Activated B cell treated with CpG ODN at 0.5 μM for 24 hours (primary cell): ENCODE measurements around the gene MGMT. TPM values are rescaled to one million over a fixed set of nuclear protein-coding genes. Genes with fewer than 3 reads are reported as not detected.

Experiments used
- ATAC-seq: fragments of 200-7000 bp; cut with Tn5 transposase; one replicate; pipeline ENCODE4 v1.10.0; 2021; ENCODE audit warnings: low read depth, mild to moderate bottlenecking, moderate library complexity
- CTCF ChIA-PET: fragments of 350-600 bp; sonication (Branson Sonifier 250); formaldehyde crosslinking; loops from one replicate; lab custom pipeline; 2021; ENCODE audit warnings: antibody characterized with exemption; lab: Charles Lee
- POLR2A ChIA-PET: fragments of 350-600 bp; sonication (Branson Sonifier 250); formaldehyde crosslinking; loops from one replicate; lab custom pipeline; 2021; ENCODE audit warnings: antibody characterized with exemption; lab: Charles Lee
- DNase-seq: peaks from one replicate; pipeline ENCODE4 v3.0.0; 2022
- H3K27ac Mint-ChIP-seq: one replicate; pipeline ENCODE4 v1.8.0; 2020; ENCODE audit warnings: mixed read lengths
- H3K27me3 Mint-ChIP-seq: one replicate; pipeline ENCODE4 v1.8.0; 2021; ENCODE audit warnings: mixed read lengths
- H3K36me3 Mint-ChIP-seq: one replicate; pipeline ENCODE4 v1.8.0; 2021; ENCODE audit warnings: low read depth, mixed read lengths
- H3K4me1 Mint-ChIP-seq: one replicate; pipeline ENCODE4 v1.8.0; 2021; ENCODE audit warnings: mixed read lengths
- H3K4me3 Mint-ChIP-seq: one replicate; pipeline ENCODE4 v1.8.0; 2020; ENCODE audit warnings: mild to moderate bottlenecking, mixed read lengths
- H3K9me3 Mint-ChIP-seq: one replicate; pipeline ENCODE4 v1.8.0; 2020; ENCODE audit warnings: mixed read lengths
- intact Hi-C: fragments of 100-400 bp; cut with micrococcal nuclease; formaldehyde crosslinking; loops from one replicate; pipeline ENCODE4 v1.15.1; 2024
- total RNA-seq: library from RNA; stranded (reverse); gene quantifications from 2 replicates; pipeline ENCODE4 v1.2.3, GENCODE V29; 2022
- TF ChIP-seq, protein P1 (sequence below): fragments of 200-600 bp; IDR thresholded peaks from one replicate; pipeline ENCODE4 v1.8.0; 2022; ENCODE audit warnings: antibody characterized with exemption, mild to moderate bottlenecking

The MGMT gene
- total RNA-seq, 1 donor from 2014 or later, result 25.8 TPM

DNA sequence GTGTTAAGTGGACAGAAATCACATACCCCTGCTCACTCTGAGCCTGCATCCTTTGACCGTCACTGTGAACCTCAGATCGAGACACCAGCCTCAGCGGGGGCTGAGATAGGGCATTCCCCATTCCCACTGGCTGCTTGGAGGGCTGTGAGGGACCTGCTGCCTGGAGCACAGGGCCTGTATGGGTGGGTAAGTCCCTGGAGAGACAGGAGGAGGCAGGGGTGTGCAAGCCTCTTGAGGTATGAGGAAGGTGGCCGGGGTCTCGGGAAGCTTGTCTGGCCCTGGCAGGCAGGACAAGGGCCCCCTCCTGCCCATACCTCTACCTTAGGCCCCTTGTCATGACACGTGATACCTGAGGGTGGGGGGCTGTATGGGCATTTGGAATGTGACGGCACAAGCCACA is 187.4 kb downstream of the MGMT start:
- Mint-ChIP-seq H3K27ac (no peak overlapping the region), H3K36me3 (peaks cover 13% of the 10 kb centered on the region), H3K4me1 (no peaks in the 10 kb centered on the region), H3K4me3 (no peak overlapping the region), H3K9me3 (no peaks in the 10 kb centered on the region), H3K27me3 (no peaks in the 10 kb centered on the region)
- DNase-seq, result no peak
- ChIA-PET POLR2A (interaction anchor here (0.5 kb wide), 1 partner anchor 138 kb away, joined by 8 read pairs; no protein-coding TSS in a partner anchor), CTCF (no interaction called here)
- TF ChIP-seq, protein P1, sequence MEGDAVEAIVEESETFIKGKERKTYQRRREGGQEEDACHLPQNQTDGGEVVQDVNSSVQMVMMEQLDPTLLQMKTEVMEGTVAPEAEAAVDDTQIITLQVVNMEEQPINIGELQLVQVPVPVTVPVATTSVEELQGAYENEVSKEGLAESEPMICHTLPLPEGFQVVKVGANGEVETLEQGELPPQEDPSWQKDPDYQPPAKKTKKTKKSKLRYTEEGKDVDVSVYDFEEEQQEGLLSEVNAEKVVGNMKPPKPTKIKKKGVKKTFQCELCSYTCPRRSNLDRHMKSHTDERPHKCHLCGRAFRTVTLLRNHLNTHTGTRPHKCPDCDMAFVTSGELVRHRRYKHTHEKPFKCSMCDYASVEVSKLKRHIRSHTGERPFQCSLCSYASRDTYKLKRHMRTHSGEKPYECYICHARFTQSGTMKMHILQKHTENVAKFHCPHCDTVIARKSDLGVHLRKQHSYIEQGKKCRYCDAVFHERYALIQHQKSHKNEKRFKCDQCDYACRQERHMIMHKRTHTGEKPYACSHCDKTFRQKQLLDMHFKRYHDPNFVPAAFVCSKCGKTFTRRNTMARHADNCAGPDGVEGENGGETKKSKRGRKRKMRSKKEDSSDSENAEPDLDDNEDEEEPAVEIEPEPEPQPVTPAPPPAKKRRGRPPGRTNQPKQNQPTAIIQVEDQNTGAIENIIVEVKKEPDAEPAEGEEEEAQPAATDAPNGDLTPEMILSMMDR, result no peak
- intact Hi-C loops, result no loop called here
- ATAC-seq, result no peak

DNA sequence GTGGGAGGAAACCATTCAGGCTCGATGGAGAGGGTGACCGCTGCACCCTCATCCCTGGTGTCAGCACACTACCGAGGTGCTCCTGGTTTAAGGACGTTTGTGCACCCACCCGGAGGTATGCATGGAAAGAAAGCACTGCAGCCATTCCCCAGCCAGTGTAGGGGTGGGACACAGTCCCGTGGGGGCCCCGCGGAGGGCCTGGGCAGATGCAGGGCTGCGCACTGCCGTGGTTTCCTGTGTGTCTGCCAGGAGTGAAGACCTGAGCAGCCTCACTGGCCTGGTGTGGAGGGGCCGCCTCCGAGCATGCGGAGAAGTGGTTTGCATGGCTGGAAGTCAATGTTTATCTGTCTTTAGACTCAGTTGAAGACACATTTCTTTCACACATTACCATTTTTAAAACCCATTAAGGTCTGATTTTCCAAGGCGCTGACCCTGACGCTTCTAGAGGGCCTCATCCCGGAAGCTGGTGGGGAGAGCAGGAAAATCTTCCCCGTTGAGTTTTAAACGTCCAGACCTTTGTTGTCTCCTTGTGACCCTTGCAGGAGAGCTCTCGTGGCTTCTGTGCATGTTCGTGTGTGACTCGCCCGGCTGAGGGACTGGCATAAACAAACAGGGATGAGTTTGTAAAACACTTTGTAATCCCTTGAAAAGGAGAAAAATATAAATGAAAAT is 188.1 kb downstream of the MGMT start:
- intact Hi-C loops, result no loop called here
- TF ChIP-seq, protein P1, result no peak
- H3K36me3 Mint-ChIP-seq, result peaks cover 11% of the 10 kb centered on the region
- H3K9me3 Mint-ChIP-seq, result no peaks in the 10 kb centered on the region
- H3K27ac Mint-ChIP-seq, result no peak overlapping the region
- ChIA-PET CTCF (no interaction called here), POLR2A (no interaction called here)
- DNase-seq, result no peak
- no peaks in the 10 kb centered on the region for H3K4me1 Mint-ChIP-seq
- no peak for ATAC-seq
- H3K4me3 Mint-ChIP-seq, result no peak overlapping the region
- H3K27me3 Mint-ChIP-seq, result no peaks in the 10 kb centered on the region

DNA sequence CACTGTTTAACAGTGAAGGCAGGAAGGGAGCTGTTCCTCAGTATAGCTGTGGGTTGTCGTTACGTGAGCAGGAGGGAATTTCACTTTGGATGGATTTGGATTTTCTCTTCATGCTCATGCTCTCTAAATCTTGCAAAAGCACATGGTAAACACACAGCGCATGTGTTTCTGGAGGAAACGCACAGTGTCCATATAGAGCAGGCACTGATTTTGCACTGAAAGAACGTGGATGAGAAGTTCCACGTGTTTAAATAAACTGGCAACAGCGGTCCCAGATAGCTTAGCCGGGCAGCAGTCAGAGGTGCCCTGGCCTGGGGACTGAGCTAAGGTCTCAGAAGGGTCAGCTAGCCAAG is 188.6 kb downstream of the MGMT start:
- ATAC-seq (no peak), DNase-seq (no peak)
- Mint-ChIP-seq H3K4me3 (no peak overlapping the region), H3K9me3 (no peaks in the 10 kb centered on the region), H3K36me3 (peaks cover 6% of the 10 kb centered on the region), H3K27ac (no peak overlapping the region), H3K4me1 (no peaks in the 10 kb centered on the region), H3K27me3 (no peaks in the 10 kb centered on the region)
- TF ChIP-seq, protein P1, result no peak
- CTCF ChIA-PET, result no interaction called here
- intact Hi-C loops, result no loop called here
- POLR2A ChIA-PET, result no interaction called here

DNA sequence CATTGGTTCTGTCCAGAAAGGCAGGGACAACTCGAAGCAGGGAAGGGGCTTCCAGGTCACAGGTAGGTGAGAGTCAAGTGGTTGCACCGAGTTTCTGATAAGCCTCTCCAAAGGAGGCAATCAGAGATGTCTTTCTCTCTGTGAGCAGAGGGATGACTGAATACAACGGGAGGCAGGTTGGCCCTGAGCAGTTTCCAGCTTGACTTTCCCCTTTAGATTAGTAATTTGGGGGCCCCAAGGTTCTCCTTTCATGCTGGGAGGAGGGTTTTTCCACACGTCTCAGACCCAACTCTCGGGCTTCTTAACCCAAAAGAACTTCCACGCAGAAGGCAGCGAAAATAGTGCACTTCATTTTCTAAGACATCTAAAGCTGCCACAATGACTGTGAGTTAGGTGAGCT is 189.6 kb downstream of the MGMT start:
- POLR2A ChIA-PET, result no interaction called here
- intact Hi-C loops, result no loop called here
- no peak overlapping the region for H3K4me3 Mint-ChIP-seq
- peaks cover 6% of the 10 kb centered on the region for H3K36me3 Mint-ChIP-seq
- TF ChIP-seq, protein P1, result no peak
- no peak overlapping the region for H3K27ac Mint-ChIP-seq
- CTCF ChIA-PET, result no interaction called here
- H3K4me1 Mint-ChIP-seq, result no peaks in the 10 kb centered on the region
- no peaks in the 10 kb centered on the region for H3K27me3 Mint-ChIP-seq
- no peak for DNase-seq
- H3K9me3 Mint-ChIP-seq, result no peaks in the 10 kb centered on the region
- no peak for ATAC-seq

DNA sequence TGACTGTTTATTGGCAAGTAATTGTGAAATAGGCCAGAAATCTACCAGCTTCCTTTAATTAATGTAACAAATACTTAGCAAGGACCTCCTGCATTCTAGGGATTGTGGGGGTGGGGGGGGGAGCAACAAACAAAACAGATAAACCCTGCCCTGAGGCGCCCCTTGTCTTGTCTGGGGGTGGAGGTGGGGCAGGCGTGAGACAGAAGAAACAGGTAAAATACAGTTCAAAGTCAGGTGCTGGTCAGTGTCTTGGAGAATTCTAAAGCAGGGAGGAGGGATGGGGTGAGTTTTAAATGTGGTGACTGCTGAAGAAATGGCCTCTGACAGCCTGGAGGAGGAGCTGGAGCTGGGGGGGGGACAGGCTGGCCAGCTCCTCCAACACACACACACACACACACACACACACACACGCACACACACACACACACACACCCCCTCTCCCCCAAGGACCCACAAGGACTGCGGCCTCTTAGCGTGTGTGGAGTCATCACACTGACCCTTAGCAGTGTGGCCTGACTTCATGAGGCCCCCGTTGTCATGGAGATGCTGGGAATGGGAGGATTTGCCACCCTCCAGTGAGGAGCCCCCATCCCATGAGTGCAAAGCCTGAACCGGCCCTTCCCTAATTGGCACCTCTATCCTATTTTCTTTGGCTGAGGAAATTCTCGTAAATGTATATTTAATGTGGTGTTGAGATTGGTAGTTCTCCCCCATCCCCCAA is 190.4 kb downstream of the MGMT start:
- ChIA-PET POLR2A (no interaction called here), CTCF (no interaction called here)
- no peak for DNase-seq
- TF ChIP-seq, protein P1, result no peak
- Mint-ChIP-seq H3K9me3 (no peaks in the 10 kb centered on the region), H3K4me1 (no peaks in the 10 kb centered on the region), H3K4me3 (no peak overlapping the region), H3K36me3 (peaks cover 6% of the 10 kb centered on the region), H3K27ac (no peak overlapping the region), H3K27me3 (no peaks in the 10 kb centered on the region)
- ATAC-seq, result no peak
- intact Hi-C loops, result no loop called here
